ENCODE data around the gene KCNIP2.

The KCNIP2 gene

DNA sequence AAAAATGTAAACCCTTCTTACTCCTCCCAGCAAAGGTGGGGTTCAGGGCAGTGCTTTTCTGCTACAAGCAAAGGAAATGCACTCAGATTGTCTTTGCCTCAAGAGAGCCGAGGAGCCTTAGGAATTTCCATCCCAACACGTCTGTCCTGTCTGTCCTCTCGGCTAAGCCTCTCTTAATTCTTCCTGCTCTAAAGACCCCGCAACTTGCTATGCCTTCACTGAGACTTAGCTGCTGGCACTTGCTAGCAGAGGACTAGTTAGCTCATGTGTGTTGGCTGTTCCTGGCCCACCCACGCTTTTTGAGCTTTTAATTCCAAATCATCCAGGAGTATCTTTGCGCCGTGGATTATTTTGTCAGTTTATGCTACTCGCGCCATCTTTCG lies 59.9 kb downstream of the KCNIP2 start:
- in situ Hi-C loops (cut with MboI; ENCODE audit: low sequenced_read_pairs) = loop anchor here (10.0 kb wide), 1 partner anchor 179 kb away; no protein-coding TSS in a partner anchor

DNA sequence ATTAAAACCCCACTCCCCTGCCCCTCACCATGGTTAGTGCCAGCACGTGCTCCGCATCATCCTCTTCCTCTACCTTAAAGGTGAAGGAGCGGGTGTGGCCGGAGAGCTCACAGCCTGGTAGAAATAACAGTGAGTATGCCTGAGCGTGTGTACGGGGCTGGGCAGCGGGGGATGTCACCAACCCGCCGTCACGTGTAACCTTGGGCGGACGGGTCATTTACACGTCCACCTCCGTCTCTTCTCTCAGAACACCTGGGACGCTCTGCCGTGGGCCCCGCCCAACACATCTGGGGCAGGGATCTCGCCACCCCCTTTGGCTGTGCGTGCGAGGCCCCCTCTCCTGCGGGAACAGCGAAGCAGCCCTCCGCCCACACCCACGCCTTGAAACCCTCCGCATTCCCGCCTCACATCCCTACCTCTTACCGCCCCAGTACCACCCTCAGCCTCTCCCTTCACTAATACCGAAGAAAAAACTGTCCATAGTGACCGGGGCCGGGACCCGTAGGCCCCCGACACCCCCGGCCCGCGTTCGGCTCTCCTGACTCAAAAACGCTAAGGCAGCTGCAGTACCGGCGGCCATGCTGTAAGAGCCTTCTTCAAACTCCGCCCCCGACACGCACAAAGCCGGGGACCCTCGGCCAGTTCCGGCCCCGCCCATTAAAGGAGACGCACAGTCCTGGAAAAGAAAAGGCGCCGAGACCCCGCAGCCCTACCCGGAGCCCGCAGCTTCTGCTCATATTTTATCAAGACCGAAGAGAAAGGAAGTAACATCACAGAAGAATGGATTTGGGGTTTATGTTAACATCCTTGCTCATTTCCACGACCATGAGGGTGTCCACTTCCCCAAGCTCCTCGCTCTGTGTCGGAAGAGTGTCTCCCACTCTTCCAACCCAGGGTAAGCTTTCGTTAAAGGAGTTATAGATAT lies 60.5 kb downstream of the KCNIP2 start, which contains the start of gene NPM3:
NPM3 (minus strand) TSS at position 636 of the 925 bp plus-strand sequence; CDS start at position 580, 56 bp downstream.
- in situ Hi-C loops (cut with MboI; ENCODE audit: low sequenced_read_pairs) = loop anchor here (10.0 kb wide), 1 partner anchor 178 kb away; no protein-coding TSS in a partner anchor

DNA sequence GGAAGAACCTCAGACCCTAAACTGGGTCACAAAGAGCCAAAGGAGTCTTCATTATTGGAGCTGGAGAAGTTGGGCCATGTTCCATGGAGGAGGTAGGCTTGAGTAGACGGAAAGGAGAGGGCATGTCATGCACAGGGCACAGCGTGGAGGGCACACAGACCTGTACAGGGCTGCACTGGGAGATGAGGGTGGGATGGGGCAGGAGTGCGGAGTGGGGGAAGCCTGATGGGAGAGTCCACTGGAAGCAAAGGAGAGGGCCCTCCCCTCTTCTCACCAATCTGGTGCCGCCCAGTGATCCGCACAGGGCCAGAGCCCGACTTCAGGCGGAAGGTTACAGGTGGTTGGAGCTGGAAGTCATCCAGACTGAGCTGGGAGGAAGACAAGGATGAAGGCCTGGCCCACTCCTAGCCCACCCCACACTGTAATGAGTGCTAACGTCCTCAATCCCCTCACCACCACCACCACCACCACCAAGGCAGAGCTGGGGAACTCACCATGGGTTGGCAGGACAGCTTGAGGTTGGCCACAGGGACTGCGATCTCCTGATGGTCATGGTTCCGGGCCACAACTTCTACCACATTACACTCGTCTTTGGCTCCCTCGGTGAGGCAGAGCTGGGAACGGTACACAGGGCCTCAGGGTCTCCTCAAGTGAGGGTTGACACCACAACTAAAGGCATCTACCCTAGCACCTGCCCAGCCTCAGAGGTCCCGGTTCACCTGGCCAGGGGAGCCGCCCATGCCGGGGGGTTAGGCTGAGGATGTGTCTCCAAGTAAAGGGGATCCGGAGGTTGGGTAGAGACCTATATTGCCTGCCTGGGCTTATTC lies 61.4 kb downstream of the KCNIP2 start:
- in situ Hi-C loops (cut with MboI; ENCODE audit: low sequenced_read_pairs) = loop anchor here (10.0 kb wide), 1 partner anchor 177 kb away; no protein-coding TSS in a partner anchor

- in situ Hi-C loops (cut with MboI; ENCODE audit: low sequenced_read_pairs) = loop anchor here (10.0 kb wide), 1 partner anchor 177 kb away; no protein-coding TSS in a partner anchor
Observed at GRCh38 chr10:101781655-101781983, 62.0 kb downstream of the KCNIP2 start.

DNA sequence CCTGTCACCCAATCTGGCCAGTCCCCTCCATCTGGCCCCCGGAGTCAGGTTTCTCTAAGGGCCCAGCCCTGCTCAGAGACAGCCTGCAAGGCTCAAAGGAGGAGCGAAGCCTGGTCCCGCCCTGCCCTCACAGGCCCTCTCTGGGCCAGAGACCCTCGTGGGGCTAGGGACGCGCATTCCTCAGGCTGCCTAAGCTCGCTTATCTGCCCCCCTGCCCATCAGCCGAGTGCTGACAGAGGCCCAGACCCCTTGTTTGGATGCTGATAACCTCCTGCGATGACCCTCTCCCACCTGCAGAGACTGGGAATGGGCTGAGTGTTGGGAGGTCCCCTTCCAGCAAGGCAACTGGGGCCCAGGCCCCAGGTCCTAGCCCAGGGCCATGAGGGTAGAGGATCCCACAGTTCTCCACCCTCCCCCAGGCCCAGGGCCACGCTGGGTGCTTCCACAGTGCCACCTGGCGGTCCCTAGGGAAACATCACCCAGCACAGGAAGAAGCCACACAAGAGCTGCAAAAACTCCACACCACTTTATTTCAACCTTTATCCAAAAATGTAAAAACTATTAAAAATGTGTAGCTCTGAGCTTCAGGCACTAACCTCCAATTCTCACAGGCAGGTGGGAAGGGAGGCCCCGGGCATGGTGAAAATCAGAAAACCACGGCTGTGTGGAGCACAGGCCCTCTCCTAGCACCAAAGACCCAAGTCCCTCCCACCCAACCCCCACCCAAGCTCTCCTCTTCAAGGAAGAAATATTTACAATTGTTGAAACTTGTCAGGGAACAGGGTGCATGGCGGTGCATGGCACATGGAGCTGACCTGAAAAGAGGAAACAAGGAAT lies 62.6 kb downstream of the KCNIP2 start:
- in situ Hi-C loops (cut with MboI; ENCODE audit: low sequenced_read_pairs) = loop anchor here (10.0 kb wide), 1 partner anchor 176 kb away; no protein-coding TSS in a partner anchor

DNA sequence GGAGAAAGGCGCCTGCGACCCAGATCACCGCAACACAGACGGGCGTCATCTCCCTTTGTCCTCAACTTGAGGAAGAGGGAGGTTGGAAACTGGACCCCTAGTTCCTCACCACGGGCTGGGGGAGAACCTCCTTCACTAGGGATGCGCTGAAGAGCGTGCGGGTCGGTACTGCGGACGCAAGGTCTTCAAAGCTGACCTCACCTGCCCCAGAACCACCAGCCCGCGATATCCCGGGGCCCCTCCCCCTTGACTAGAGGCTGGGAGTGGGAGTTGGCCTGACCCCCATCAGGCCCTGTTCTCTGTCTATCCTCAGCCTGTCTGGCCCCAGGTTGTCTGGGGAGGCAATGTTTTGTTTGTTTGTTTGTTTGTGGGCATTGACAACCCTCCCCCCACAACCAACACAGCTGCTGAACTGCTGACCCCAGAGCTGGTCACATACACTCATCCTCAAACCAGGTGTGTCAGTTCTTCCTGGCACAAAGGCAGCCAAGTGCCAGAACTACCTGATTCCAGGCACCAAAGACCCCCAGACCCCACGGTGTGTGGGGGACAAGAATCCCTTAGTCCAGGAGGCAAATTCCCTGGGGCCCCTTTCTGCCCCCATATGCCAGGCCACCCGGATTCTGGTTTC lies 63.3 kb downstream of the KCNIP2 start:
- in situ Hi-C loops (cut with MboI; ENCODE audit: low sequenced_read_pairs) = loop anchor here (10.0 kb wide), 1 partner anchor 176 kb away; no protein-coding TSS in a partner anchor

GRCh38 chr10:101779544-101780186 lies 63.9 kb downstream of the KCNIP2 start:
- in situ Hi-C loops (cut with MboI; ENCODE audit: low sequenced_read_pairs) = loop anchor here (10.0 kb wide), 1 partner anchor 175 kb away; no protein-coding TSS in a partner anchor

GRCh38 chr10:101778781-101779543 lies 64.6 kb downstream of the KCNIP2 start:
- in situ Hi-C loops (cut with MboI; ENCODE audit: low sequenced_read_pairs) = no loop called here

GRCh38 chr10:101778151-101778780 lies 65.3 kb downstream of the KCNIP2 start:
- in situ Hi-C loops (cut with MboI; ENCODE audit: low sequenced_read_pairs) = no loop called here

GRCh38 chr10:101777619-101778145 lies 65.9 kb downstream of the KCNIP2 start:
- in situ Hi-C loops (cut with MboI; ENCODE audit: low sequenced_read_pairs) = no loop called here

DNA sequence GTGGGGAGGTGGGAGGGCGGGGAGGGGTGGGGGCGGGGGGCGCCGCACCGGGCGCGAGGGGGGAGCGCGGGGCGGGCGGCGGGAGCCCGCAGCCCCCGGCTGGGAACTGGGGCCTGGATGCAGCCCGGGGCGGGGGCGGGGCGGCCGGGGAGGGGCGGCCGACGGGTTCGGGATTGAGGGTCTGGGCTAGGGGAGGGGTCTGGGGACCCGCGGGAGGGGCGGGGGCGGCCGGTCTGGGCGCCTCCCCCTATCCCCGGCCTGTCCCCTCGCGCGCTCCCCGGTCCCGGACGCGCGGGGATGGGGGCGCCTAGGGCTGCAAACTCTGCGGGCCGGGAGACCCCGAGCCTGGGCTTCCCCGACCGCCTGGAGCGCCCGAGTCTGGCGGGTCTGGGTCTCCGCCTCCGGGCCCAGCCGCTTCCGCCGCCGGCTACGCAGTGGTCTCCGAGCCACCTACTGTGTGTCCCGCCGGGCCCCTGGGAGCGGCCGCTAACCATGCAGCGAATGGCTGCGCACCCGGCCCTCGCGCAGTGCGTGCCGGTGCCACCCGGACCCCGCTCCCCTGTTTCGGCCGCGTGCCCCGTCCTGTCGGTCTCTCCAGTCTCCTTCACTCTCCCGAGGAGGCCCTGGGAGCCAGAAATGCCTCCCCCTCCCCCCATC lies 67.3 kb downstream of the KCNIP2 start:
- in situ Hi-C loops (cut with MboI; ENCODE audit: low sequenced_read_pairs) = no loop called here

Measured in HL-60/S4 treated with phorbol 12-myristate 13-acetate at 8.2 ng/mL for 4 days and 3 days (cell line).